ENCODE measurements around the gene XPO1. TPM values are rescaled to one million over a fixed set of nuclear protein-coding genes. Genes with fewer than 3 reads are reported as not detected.

Gene XPO1
- total RNA-seq (2014; rRNA removed; shearing (Covaris generic)): 131 and 141 TPM in 2 replicates

GRCh38 chr2:61538200-61538919 is at the start of gene XPO1:
TSS of gene XPO1 (minus strand) at chr2:61538356. CDS start at chr2:61533897, 4,459 bp downstream.

GRCh38 chr2:61470965-61471904 is 66.9 kb downstream of the XPO1 start, which contains the start of gene USP34:
TSS of gene USP34 (minus strand) at chr2:61471087. CDS start at chr2:61470692, 395 bp downstream.

Other genes starting within 250 kb of the XPO1 start
- 74.5 and 82.0 TPM in 2 replicates for gene USP34, start 67.3 kb downstream of the XPO1 start, total RNA-seq (2014; rRNA removed; shearing (Covaris generic))